Ishikawa (cell line): Measurements from ENCODE around the gene THAP4.

Source experiments
- CEBPB ChIP-seq: IDR thresholded peaks from 2 replicates; pipeline ENCODE4 v1.6.1; 2012
- CREB1 ChIP-seq: IDR thresholded peaks from 2 replicates; pipeline ENCODE4 v1.6.1; 2012; ENCODE audit warnings: low read depth
- EGR1 ChIP-seq: IDR thresholded peaks from 2 replicates; pipeline ENCODE4 v1.6.1; 2012
- EP300 ChIP-seq: IDR thresholded peaks from 2 replicates; pipeline ENCODE4 v1.6.1; 2012; ENCODE audit warnings: borderline replicate concordance
- FOXM1 ChIP-seq: IDR thresholded peaks from 2 replicates; pipeline ENCODE4 v1.6.1; 2012; ENCODE audit warnings: low read depth, borderline replicate concordance
- TAF1 ChIP-seq: IDR thresholded peaks from 2 replicates; pipeline ENCODE4 v1.6.1; 2012; ENCODE audit warnings: low read depth, mild to moderate bottlenecking
- TEAD4 ChIP-seq: IDR thresholded peaks from 2 replicates; pipeline ENCODE4 v1.6.1; 2012
- YY1 ChIP-seq: IDR thresholded peaks from 2 replicates; pipeline ENCODE4 v1.6.1; 2012; ENCODE audit warnings: low read depth
- TF ChIP-seq, protein P1 (sequence below): IDR thresholded peaks from 2 replicates; pipeline ENCODE4 v1.6.1; 2012; ENCODE audit warnings: low read depth, mild to moderate bottlenecking
- TF ChIP-seq, protein P2 (sequence below): IDR thresholded peaks from 2 replicates; pipeline ENCODE4 v1.6.1; 2012
- TF ChIP-seq, protein P3 (sequence below): IDR thresholded peaks from 2 replicates; pipeline ENCODE4 v1.6.1; 2012

DNA sequence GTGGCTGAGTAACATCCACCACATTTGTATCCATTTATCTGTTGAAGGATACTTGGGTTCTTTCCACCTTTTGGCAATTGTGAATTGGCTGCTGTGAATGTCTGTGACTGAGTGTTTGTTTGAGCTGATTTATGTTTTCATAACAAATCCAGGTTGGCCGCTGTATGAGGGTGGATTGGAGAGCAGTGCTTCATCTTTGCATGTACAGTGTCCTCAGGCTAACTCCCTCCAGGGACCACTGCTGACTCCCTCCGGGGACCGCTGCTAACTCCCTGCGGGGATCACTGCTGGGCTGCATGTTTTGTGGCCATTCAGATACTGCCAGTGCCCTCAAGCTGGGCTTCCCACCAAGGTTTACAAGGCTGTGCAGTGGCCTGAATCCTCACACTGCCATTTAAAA, 68.2 kb downstream of the THAP4 start:
- TF ChIP-seq CEBPB (no peak), YY1 (no peak), CREB1 (no peak), TEAD4 (no peak), EP300 (no peak), TAF1 (no peak), EGR1 (no peak), FOXM1 (no peak)
- TF ChIP-seq, protein P1, sequence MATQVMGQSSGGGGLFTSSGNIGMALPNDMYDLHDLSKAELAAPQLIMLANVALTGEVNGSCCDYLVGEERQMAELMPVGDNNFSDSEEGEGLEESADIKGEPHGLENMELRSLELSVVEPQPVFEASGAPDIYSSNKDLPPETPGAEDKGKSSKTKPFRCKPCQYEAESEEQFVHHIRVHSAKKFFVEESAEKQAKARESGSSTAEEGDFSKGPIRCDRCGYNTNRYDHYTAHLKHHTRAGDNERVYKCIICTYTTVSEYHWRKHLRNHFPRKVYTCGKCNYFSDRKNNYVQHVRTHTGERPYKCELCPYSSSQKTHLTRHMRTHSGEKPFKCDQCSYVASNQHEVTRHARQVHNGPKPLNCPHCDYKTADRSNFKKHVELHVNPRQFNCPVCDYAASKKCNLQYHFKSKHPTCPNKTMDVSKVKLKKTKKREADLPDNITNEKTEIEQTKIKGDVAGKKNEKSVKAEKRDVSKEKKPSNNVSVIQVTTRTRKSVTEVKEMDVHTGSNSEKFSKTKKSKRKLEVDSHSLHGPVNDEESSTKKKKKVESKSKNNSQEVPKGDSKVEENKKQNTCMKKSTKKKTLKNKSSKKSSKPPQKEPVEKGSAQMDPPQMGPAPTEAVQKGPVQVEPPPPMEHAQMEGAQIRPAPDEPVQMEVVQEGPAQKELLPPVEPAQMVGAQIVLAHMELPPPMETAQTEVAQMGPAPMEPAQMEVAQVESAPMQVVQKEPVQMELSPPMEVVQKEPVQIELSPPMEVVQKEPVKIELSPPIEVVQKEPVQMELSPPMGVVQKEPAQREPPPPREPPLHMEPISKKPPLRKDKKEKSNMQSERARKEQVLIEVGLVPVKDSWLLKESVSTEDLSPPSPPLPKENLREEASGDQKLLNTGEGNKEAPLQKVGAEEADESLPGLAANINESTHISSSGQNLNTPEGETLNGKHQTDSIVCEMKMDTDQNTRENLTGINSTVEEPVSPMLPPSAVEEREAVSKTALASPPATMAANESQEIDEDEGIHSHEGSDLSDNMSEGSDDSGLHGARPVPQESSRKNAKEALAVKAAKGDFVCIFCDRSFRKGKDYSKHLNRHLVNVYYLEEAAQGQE = no peak
- TF ChIP-seq, protein P2, sequence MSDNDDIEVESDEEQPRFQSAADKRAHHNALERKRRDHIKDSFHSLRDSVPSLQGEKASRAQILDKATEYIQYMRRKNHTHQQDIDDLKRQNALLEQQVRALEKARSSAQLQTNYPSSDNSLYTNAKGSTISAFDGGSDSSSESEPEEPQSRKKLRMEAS = no peak
- TF ChIP-seq, protein P3, sequence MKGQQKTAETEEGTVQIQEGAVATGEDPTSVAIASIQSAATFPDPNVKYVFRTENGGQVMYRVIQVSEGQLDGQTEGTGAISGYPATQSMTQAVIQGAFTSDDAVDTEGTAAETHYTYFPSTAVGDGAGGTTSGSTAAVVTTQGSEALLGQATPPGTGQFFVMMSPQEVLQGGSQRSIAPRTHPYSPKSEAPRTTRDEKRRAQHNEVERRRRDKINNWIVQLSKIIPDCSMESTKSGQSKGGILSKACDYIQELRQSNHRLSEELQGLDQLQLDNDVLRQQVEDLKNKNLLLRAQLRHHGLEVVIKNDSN = no peak
